GM12873 (cell line): ENCODE measurements around the gene TMPRSS9.

Experiments
- TF ChIP-seq, protein P1 (sequence below): IDR thresholded peaks from 2 replicates; pipeline ENCODE4 v1.5.1; 2012; ENCODE audit warnings: low read depth, mild to moderate bottlenecking, moderate library complexity, low read length, control low read depth; ENCODE audit not compliant: insufficient read depth; ENCODE audit errors: missing control alignments

Gene TMPRSS9

DNA sequence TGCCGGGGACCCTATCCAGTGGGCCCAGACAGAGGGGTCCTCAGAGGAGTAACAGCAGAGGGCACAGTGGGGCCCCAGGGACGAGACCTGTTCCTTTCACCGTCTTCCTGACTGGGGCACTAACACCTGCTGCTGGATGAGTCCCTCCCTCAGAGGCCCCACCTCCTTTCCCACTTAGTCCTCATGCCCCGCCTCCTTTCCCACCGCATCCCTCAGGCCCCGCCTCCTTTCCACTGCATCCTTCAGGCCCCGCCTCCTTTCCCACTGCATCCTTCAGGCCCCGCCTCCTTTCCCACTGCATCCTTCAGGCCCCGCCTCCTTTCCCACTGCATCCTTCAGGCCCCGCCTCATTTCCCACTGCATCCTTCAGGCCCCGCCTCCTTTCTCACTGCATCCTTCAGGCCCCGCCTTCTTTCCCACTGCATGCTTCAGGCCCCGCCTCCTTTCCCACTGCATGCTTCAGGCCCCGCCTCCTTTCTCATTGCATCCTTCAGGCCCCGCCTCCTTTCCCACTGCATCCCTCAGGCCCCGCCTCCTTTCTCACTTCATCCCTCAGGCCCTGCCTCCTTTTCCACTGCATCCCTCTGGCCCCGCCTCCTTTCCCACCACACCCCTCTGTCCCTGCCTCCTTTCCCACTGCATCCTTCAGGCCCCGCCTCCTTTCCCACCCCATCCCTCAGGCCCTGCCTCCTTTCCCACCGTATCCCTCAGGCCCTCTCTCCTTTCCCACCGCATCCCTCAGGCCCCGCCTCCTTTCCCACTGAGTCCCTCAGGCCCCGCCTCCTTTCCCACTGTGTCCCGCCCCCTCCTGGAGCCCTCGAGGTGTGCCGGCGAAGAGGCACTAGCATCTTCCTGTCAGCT, 24.8 kb upstream of the TMPRSS9 start:
- TF ChIP-seq, protein P1, sequence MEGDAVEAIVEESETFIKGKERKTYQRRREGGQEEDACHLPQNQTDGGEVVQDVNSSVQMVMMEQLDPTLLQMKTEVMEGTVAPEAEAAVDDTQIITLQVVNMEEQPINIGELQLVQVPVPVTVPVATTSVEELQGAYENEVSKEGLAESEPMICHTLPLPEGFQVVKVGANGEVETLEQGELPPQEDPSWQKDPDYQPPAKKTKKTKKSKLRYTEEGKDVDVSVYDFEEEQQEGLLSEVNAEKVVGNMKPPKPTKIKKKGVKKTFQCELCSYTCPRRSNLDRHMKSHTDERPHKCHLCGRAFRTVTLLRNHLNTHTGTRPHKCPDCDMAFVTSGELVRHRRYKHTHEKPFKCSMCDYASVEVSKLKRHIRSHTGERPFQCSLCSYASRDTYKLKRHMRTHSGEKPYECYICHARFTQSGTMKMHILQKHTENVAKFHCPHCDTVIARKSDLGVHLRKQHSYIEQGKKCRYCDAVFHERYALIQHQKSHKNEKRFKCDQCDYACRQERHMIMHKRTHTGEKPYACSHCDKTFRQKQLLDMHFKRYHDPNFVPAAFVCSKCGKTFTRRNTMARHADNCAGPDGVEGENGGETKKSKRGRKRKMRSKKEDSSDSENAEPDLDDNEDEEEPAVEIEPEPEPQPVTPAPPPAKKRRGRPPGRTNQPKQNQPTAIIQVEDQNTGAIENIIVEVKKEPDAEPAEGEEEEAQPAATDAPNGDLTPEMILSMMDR = no peak

DNA sequence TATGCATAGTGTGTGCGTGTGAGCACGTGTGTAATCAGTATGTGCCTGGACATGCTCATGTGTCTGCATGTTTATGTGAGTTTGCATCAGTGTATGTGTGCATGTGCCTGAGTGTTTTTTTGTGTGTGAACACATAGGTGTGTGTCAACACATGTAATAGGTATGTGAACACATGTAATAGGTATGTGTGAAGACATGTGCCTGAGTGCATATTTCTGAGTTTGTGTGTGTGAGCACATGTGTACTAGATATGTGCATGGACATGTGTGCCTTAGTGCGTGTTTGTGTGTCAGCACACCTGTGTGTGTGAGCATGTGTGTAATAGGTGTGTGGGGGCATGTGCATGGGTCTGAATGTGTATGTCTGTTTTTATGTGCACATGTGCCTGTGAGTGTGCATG, 24.2 kb upstream of the TMPRSS9 start:
- TF ChIP-seq, protein P1 = no peak

DNA sequence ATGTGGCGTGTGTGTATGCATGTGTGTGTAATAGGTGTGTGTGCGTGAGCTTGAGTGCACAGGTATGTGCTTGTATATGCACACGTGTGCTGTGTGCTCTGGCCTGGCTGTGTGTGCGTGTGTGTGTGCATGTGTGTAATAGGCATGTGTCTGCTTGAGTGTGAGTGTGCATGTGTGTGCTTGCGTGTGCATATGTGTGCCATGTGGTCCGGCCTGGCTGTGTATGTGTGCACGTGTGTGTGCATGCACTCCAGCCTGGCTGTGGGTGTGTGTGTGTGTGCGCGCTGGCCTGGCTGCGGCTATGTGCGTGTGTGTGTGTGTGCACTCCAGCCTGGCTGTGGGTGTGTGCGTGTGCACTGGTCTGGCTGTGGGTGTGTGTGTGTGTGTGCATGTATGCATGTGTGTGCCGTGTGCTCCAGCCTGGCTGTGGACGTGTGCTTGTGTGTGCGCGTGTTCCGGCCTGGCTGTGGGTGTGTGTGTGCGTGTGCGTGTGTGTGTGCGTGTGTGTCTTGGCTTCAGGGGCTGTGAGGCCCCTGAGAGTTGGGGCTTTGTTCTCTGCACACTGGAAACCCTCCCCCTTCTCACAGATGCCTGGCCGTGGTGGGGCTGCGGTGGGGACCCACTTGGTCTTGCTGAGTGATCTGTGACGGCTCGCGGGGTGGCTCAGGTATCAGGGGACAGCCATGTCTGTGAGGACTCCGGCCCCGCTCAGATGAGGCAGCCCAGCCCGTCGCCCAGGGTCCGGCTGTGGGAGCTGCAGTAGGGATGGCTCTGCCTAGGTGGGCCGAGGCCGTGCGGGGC, 23.3 kb upstream of the TMPRSS9 start:
- TF ChIP-seq, protein P1 = no peak

DNA sequence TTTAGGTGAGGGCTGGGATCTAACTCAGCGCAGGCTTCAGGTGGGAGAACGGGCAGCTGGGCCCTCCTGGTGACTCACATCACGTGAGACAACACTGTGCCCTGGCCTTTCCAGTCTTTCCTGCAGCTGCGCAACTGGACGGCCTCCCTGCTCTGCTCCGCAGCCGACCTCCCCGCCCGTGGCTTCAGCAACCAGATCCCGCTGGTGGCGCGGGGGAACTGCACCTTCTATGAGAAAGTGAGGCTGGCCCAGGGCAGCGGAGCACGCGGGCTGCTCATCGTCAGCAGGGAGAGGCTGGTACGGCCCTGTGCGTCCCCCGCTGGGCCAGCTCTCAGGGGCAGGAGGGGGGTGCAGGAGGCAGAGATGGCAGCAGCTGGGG, 22.7 kb upstream of the TMPRSS9 start:
- TF ChIP-seq, protein P1 = peak; percentile 27

DNA sequence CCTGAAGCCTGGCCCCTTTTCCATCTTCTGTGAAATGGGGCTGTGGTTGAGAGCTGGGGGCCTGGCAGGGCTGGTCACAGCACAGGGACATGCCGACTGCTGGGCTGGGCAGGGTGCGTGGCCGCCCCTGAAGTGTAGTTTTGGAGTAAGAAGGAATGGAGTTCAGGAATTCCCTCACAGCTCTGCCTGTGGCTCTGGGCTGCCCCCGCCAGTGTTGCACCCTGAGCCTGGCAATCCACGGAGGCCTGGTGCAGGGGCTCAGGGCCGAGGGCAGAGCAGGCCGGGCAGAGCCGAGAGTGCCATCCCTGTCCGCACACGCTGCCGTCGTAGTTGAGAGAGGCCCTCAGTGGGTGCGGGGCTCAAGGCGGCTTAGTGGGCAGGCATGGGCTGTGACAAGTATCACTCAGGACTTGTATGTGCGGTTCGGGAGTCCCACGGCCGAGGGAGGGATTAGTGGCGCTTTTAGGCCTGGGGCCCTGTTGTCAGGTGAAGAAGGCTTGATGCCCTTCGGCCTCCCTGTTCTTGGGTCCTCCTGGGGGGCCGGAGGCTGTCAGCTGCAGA, 21.9 kb upstream of the TMPRSS9 start:
- TF ChIP-seq, protein P1 = no peak

DNA sequence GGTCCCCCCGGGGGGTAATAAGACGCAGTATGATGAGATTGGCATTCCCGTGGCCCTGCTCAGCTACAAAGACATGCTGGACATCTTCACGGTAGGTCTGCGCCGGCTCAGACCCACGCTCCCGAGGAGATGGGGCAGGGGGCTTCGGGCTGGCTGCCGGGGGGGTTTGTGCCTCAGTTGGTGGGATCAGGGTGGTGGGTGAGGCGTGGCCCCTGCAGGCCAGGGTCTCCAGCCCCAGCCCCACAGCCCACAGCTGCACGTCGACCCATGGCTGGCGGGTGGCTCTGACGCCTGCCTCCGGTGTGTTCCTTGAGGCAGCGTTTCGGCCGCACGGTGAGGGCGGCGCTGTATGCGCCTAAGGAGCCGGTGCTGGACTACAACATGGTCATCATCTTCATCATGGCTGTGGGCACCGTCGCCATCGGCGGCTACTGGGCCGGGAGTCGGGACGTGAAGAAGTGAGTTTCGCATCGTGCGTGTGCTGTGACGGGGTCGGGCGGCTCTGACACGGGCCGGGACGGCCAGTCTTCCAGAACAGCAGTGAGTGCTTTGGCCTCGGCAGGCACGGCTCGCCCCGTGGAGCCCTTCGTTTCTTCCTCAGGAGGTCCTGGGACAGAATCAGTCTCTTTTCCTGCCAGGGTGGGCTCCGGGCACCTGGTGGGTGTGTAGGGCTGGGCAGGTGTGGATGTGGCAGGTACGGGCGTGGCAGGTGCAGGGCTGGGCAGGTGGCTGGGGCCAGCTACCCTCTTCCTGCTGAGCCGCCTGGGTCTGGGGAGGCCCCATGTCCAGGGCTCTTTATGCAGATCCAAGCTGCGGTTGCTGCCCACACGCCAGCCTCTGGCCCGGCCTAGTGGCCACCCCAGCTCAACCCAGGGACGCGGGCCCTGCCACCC, 21.1 kb upstream of the TMPRSS9 start:
- TF ChIP-seq, protein P1 = no peak
